ENCODE data around the gene GAS6.

GAS6 gene

DNA sequence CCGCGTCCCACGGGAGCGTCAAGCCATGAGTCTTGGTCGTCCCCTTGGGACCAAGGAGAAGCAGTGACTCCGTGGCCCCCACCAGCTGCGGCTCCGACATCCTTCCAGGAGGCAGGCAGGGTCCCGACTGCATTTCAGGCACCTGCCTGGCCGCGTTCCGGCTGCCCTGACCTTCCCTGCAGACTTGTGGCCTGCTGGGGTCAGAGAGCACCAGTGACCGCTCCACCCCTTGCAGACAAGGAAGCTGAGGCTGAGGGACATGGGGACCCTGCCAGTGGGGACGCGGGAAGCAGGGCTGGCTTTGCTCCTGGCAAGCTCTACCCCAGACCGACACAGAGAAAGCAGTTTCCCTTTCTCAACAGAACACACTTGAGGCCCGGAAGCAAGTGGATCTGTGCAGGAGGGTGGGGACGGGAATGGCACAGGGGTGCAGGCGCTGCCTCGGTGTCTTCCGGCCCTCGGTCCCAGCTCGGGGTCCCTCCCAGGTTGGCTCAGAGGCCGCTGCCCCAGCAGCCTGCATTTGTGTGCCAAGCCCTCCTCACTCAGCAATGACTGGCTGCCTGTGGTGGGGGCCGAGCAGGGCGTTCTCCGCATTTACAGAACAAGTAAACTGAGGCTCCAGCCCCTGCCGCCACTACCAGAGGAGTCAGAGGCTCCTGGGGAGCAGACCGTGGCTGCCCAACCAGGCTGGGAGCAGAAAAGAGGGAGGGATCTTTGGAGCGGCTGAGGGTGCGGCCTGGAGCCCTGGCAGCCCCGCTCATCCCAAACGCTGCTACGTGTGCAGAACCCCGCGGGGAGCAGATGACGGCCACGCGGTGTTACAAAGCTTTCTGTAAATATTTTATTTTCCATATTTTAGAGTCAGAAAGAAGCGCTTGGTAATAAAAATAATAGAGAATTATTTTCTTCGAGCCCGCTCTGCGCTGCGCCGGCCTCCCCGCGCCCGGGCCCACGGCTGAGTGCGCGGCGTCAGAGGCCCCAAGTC, 43.9 kb downstream of the GAS6 start:
- Mint-ChIP-seq H3K27me3 (no peaks in the 10 kb centered on the region), H3K4me1 (peaks cover 27% of the 10 kb centered on the region), H3K4me3 (no peak overlapping the region), H3K9me3 (peaks cover 1% of the 10 kb centered on the region), H3K27ac (no peak overlapping the region), H3K36me3 (peaks cover 60% of the 10 kb centered on the region)
- no peak for ATAC-seq

DNA sequence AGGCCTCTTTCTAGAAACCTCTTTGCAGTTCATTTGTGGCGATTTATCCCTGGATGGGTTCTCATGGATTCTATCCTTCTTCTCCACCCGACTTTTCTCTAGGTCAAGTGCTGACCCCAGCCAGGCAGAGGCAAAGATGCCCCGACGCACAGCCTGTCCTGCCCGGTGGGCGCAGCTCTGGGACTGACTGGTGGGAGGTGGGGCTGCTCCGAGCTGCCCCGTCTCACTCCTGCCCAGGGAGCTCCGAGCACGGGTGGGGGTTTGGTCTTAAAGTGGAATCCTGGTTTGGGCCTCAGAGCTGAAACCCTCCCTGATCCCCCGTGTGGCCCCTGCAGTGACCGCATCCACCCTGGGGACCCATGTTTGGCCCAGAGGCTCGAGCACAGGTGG, 44.5 kb downstream of the GAS6 start:
- no peak overlapping the region for H3K4me3 Mint-ChIP-seq
- H3K9me3 Mint-ChIP-seq: peaks cover 2% of the 10 kb centered on the region
- peaks cover 53% of the 10 kb centered on the region for H3K36me3 Mint-ChIP-seq
- H3K4me1 Mint-ChIP-seq: peaks cover 27% of the 10 kb centered on the region
- ATAC-seq: no peak
- H3K27ac Mint-ChIP-seq: no peak overlapping the region
- no peaks in the 10 kb centered on the region for H3K27me3 Mint-ChIP-seq

DNA sequence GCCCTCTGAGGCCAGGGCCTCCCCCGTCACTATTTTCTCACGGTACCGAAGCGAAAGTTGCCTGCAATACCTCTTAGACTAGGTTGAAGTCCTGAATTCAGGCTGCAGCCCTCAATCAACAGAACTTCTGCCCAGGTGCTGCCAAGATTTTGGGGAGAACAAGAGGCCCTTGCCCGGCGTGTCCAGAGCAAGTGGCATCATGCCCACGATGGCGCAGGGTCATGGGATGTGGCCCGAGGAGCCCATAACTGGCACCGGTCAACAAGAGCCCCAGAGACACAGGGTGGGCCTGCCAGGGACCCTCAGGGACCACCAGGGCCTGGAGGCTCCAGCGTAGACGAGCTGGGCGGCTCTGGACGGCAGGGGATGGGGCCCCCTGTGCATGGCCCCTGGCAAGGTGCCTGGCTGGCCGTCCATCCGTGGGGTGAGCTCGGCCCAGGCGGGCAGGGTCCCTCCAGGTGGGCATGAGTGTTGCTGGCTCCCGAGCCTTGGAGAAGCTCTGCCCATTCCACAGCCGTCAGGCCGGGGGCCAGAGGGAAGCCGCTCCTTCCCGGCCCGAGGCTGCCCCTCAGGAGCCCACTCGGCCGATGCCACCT, 45.1 kb downstream of the GAS6 start:
- H3K4me1 Mint-ChIP-seq: peaks cover 27% of the 10 kb centered on the region
- H3K27ac Mint-ChIP-seq: no peak overlapping the region
- H3K36me3 Mint-ChIP-seq: peaks cover 50% of the 10 kb centered on the region
- no peaks in the 10 kb centered on the region for H3K27me3 Mint-ChIP-seq
- H3K4me3 Mint-ChIP-seq: no peak overlapping the region
- peaks cover 2% of the 10 kb centered on the region for H3K9me3 Mint-ChIP-seq
- no peak for ATAC-seq

DNA sequence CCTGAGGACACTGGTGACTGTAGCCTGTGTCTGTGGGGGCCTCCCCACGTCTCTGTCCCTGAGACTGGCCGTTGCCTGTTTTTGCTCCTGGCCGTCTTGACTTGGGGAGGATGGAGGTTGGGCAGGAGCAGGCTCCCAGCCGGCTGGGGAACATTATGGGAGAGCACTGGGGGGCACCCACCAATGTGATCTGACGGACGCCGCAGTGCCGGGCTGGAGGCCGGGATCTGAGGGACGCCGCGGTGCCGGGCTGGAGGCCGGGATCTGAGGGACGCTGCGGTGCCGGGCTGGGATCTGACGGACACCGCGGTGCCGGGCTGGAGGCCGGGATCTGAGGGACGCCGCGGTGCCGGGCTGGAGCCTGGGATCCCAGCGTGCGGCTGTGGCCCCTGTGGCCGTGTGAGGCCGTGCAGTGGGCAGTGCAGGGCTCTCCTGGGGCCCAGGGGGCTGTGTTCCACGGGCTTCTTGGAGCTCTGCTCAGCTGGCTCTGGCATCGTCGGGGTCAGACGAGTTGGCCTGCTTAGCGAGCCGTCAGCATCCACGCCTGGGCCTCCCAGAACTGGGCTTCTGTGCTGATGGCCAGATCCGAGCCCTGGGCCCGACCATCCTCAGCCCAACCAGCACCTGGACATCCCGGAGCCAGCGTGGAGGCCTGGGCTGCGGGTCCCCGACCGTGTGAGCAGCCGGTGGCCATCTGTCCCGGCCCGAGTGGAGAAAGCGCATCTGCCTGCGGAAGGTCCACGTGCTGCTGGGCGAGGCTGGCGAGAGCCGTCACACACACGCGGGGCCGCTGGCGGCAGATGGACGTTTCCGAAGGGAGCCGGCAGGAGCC, 45.8 kb downstream of the GAS6 start:
- H3K36me3 Mint-ChIP-seq: peaks cover 43% of the 10 kb centered on the region
- no peak for ATAC-seq
- no peaks in the 10 kb centered on the region for H3K27me3 Mint-ChIP-seq
- H3K27ac Mint-ChIP-seq: peak overlapping the region; percentile 91
- no peak overlapping the region for H3K4me3 Mint-ChIP-seq
- peaks cover 2% of the 10 kb centered on the region for H3K9me3 Mint-ChIP-seq
- H3K4me1 Mint-ChIP-seq: peaks cover 27% of the 10 kb centered on the region

DNA sequence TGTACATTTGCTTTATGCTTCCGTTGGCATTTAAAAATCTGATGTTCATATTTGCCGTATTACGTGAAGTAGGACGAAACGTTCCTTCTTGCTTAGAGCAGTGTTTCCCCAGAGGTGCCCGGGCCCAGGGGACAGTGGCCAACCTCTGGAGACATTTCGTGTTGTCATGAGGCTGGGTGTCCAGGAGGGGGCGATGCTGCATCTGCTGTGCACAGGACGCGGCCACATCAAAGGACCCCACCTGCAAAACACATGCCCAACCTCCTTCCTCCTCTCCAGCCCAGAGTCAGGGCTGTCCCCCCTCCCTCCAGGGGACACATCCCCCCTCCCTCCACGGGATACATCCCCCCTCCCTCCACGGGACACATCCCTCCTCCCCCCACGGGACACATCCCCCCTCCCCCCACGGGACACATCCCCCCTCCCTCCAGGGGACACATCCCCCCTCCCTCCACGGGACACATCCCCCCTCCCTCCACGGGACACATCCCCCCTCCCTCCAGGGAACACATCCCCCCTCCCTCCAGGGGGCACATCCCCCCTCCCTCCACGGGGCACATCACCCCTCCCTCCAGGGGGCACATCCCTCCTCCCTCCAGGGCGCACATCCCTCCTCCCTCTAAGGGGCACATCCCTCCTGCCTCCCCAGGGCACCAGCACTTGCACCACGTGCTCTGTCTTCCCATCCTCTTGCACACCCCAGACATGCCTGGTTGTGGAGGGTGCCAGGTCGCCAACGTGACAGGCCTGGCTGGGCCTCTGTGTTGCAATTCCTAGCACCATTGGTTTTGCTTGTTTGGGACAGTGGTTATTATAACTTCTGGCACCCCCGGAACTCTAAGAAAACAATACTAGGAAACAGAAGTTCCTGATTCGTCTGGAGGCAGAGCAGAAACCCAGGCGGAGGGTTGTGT, 46.7 kb downstream of the GAS6 start:
- peak; percentile 70 for ATAC-seq
- H3K4me3 Mint-ChIP-seq: peak overlapping the region; percentile 96
- H3K36me3 Mint-ChIP-seq: peaks cover 42% of the 10 kb centered on the region
- H3K4me1 Mint-ChIP-seq: peaks cover 27% of the 10 kb centered on the region
- H3K27me3 Mint-ChIP-seq: no peaks in the 10 kb centered on the region
- H3K9me3 Mint-ChIP-seq: peaks cover 2% of the 10 kb centered on the region
- H3K27ac Mint-ChIP-seq: peak overlapping the region; percentile 91

DNA sequence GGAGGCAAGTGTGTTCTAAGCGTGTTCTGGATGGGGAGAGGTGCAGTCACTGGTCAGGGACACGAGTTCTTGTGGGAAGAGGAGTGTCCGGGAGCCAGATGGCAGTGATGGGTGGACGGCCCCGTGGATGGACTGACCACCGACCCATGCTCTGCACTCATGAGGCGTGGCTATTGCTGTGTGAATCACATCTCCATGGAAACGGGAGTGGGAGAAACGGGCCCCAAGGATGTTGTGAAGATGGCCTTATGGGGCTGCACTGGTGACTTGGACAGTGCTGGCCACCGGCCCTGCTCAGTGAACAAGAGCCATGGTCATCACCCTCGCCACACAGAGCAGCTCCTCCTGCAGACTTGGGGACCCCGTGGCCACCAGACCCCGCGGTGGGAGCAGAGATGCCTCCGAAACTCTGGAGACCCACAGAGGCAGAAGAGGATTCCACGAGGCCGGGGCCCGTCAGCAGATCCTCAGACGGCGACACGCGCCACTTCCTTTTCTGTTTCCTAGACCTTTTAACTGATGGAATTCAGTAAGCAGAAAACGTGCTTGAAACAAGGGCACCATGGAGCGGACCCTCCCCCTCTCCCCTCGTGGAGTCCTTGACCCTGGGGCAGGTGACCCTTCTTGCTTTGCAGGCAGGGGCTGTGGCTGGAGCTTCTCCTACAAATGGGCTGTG, 47.5 kb downstream of the GAS6 start:
- Mint-ChIP-seq H3K36me3 (peaks cover 36% of the 10 kb centered on the region), H3K27ac (peak overlapping the region; percentile 91), H3K4me1 (peaks cover 27% of the 10 kb centered on the region), H3K9me3 (peaks cover 2% of the 10 kb centered on the region), H3K27me3 (no peaks in the 10 kb centered on the region), H3K4me3 (peak overlapping the region; percentile 96)
- no peak for ATAC-seq

DNA sequence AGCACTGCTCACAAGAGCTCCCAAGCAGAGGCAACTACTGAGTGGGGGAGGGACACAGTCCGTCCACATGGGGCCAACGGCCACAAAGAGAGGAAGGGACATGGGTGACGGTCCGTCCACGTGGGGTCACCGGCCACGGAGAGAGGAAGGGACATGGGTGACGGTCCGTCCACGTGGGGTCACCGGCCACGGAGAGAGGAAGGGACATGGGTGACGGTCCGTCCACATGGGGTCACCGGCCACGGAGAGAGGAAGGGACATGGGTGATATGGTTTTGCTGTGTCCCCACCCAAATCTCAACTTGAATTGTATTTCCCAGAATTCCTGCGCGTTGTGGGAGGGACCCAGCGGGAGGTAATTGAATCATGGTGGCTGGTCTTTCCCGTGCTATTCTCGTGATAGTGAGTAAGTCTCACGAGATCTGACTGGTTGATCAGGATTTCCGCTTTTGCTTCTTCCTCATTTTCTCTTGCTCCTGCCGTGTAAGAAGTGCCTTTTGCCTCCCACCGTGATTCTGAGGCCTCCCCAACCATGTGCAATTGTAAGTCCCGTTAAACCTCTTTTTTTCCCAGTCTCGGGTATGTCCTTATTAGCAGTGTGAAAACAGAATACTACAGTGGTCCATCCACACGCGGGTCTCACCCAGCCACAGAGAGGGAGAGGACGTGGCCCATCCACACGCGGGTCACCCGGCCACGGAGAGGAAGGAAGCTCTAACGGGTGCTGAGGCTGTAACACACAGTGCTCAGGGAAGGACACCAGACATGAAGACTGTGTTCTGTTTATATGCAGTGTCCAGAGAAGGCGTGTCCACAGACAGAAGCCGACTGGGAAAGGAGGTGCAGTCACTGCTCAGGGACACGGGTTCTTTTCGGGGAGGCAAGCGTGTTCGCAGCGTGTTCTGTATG, 48.5 kb downstream of the GAS6 start:
- Mint-ChIP-seq H3K36me3 (peaks cover 30% of the 10 kb centered on the region), H3K4me3 (peak overlapping the region; percentile 96), H3K9me3 (peaks cover 2% of the 10 kb centered on the region), H3K27ac (peak overlapping the region; percentile 91), H3K27me3 (no peaks in the 10 kb centered on the region), H3K4me1 (peaks cover 27% of the 10 kb centered on the region)
- peak; percentile 37 for ATAC-seq

DNA sequence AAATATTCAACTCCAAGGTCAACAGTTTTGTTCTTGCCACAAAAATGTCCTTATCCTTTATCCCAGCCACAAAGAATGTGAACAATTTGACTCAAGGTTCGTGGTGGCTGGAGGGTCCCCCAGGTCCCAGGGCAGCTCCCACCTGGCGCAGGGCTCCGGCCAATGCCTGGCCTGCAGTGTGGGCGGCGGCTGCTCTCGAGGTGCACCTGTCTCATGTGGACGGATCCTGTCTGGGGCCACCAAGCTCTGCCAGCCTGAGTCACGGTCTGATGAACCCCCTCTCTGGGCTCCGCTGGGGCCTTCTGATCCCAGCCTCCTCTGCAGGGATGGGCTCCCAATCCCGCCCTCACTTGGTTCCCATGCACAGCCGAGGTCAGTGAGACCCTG, 49.4 kb downstream of the GAS6 start:
- H3K4me1 Mint-ChIP-seq: peaks cover 27% of the 10 kb centered on the region
- H3K4me3 Mint-ChIP-seq: no peak overlapping the region
- H3K27ac Mint-ChIP-seq: no peak overlapping the region
- H3K27me3 Mint-ChIP-seq: no peaks in the 10 kb centered on the region
- ATAC-seq: no peak
- H3K9me3 Mint-ChIP-seq: peaks cover 2% of the 10 kb centered on the region
- H3K36me3 Mint-ChIP-seq: peaks cover 29% of the 10 kb centered on the region

DNA sequence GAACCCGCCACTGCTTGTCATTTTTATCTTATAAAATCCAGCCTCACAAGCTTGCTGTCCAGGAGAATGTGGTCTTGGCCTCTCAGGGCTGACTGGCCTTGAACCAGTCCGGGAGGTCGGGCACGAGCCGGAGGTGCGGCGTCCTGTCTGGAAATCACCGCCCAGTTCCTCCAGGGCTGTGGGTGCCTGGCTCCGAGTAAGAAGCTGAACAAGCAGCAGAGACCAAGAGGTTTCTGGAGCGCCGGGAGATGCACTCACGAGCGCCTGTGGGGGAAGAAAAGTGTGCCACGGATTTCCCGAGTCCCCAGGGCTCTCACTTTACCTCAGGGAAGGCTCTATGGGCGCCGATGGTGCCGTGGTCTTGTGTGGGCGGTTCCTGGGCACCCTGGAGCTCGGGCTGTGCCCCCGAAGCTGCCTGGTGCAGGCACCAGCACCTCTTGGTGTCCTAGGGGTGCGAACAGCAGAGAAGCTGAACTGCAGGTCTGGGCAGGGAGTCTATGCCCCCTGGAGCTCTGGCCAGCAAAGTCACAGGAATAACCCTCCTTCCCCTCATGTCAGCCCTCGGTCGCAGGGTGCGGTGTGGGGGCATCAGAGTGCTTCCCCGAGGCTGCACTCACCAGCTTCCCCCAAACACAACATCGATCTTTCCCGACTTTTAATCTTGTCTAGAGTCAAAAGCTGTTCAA, 50.0 kb downstream of the GAS6 start:
- peaks cover 27% of the 10 kb centered on the region for H3K4me1 Mint-ChIP-seq
- H3K4me3 Mint-ChIP-seq: no peak overlapping the region
- H3K9me3 Mint-ChIP-seq: peaks cover 3% of the 10 kb centered on the region
- ATAC-seq: no peak
- H3K36me3 Mint-ChIP-seq: peaks cover 24% of the 10 kb centered on the region
- no peaks in the 10 kb centered on the region for H3K27me3 Mint-ChIP-seq
- no peak overlapping the region for H3K27ac Mint-ChIP-seq

DNA sequence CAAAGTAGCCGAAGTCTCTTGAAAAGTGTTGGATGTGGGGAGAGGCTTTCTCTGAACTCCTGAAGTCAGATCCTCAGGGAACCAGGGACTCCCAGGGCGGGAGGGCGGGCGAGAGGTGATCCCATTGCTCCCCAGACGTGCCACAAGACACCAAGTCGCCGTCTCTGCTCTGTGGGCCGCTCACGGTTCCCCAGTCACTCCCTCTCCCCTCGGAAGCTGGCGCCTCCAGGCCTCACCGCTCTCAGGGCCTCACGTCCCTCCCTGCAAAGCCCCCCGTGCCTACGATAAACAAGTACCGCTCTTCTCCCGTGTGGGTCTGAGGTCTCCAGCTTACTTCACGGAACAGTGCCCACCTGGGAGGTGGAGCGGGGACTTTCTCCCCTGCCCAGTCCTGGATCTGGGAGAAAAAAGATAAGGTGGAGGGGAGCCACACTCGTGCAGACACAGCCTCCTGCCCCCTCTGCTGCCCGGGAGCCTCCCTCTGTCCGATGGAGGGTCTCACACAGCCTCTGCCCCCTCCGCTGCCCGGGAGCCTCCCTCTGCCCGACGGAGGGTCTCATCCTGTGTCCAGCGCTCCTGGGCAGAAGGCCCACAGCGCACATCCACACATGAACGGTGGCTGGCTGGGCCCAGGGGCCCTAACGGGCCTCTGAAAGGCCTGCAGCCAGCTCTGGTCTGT, 50.7 kb downstream of the GAS6 start:
- H3K9me3 Mint-ChIP-seq: peaks cover 8% of the 10 kb centered on the region
- no peaks in the 10 kb centered on the region for H3K27me3 Mint-ChIP-seq
- H3K36me3 Mint-ChIP-seq: peaks cover 24% of the 10 kb centered on the region
- no peak for ATAC-seq
- no peak overlapping the region for H3K27ac Mint-ChIP-seq
- no peak overlapping the region for H3K4me3 Mint-ChIP-seq
- peaks cover 27% of the 10 kb centered on the region for H3K4me1 Mint-ChIP-seq

DNA sequence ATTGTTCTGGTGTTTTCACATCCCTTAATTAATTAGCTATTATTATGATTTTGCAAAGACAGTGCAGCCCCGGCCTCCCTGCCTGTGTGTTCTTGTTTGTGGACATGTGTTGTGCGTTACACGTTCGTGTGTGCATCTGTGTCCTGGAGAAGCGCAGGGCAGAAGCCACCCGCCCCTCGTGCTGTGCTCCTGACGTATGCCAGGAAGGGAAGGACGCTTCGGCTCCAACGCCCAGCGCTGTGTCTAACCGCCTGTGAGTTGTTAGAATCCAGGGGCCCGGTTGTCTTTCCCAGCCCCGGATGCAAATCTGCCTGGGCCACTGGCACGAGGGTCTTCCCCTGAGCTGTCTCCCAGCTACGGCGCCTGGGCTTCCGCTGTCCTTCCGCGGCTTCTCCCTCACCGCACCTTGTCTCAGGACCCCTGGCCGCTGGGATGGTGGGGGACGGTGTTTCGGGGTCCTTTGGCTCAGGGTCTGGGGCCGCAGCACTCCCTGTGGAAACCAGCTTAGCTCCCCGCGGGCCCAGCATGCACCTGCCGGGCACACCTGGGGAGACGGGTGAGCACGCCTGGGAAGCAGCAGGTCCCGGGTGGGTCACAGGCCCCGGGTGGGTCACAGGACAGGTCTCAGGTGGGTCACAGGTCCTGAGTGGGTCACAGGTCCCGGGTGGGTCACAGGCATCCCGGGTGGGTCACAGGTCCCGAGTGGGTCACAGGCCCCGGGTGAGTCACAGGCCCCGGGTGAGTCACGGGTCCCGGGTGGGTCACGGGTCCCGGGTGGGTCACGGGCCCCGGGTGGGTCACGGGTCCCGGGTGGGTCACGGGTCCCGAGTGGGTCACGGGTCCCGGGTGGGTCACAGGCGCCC, 51.5 kb downstream of the GAS6 start:
- H3K27ac Mint-ChIP-seq: no peak overlapping the region
- peak; percentile 55 for ATAC-seq
- peaks cover 22% of the 10 kb centered on the region for H3K4me1 Mint-ChIP-seq
- H3K4me3 Mint-ChIP-seq: no peak overlapping the region
- H3K36me3 Mint-ChIP-seq: peaks cover 19% of the 10 kb centered on the region
- no peaks in the 10 kb centered on the region for H3K27me3 Mint-ChIP-seq
- peaks cover 12% of the 10 kb centered on the region for H3K9me3 Mint-ChIP-seq

Data from stimulated activated memory B cell treated with anti-CD40 and anti-IgM and Interleukin-4, amounts not matched to agents 10 μg/mL and 1 μg/mL and 100 μg/mL, for 72 hours (primary cell).